GM12872 (cell line): ENCODE results near the gene RPL13.

Experiments
- TF ChIP-seq, protein P1 (sequence below): IDR thresholded peaks from 3 replicates; pipeline ENCODE4 v1.5.1; 2011; ENCODE audit warnings: low read depth, mild to moderate bottlenecking, low read length, moderate library complexity; ENCODE audit not compliant: insufficient read depth

RPL13 gene

DNA sequence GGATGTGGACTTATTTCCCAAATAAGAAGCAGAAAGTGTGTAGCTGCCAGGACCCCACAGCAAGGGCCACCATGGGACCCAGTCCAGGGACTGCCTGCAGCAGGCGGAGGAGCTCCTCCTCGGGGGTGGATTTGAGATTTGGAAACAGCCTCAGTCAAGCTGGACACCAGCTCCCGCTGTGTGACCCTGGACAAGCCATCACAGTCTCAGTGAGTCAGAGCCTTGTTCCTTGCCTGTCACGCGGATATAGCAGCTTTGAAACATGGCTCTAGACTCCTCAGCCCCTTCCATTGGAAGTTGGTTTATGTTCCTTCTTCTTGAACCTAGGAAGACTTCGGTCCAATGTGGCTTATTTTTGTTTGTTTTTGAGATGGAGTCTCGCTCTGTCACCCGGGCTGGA lies 40.5 kb downstream of the RPL13 start:
- TF ChIP-seq, protein P1, sequence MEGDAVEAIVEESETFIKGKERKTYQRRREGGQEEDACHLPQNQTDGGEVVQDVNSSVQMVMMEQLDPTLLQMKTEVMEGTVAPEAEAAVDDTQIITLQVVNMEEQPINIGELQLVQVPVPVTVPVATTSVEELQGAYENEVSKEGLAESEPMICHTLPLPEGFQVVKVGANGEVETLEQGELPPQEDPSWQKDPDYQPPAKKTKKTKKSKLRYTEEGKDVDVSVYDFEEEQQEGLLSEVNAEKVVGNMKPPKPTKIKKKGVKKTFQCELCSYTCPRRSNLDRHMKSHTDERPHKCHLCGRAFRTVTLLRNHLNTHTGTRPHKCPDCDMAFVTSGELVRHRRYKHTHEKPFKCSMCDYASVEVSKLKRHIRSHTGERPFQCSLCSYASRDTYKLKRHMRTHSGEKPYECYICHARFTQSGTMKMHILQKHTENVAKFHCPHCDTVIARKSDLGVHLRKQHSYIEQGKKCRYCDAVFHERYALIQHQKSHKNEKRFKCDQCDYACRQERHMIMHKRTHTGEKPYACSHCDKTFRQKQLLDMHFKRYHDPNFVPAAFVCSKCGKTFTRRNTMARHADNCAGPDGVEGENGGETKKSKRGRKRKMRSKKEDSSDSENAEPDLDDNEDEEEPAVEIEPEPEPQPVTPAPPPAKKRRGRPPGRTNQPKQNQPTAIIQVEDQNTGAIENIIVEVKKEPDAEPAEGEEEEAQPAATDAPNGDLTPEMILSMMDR, result no peak

DNA sequence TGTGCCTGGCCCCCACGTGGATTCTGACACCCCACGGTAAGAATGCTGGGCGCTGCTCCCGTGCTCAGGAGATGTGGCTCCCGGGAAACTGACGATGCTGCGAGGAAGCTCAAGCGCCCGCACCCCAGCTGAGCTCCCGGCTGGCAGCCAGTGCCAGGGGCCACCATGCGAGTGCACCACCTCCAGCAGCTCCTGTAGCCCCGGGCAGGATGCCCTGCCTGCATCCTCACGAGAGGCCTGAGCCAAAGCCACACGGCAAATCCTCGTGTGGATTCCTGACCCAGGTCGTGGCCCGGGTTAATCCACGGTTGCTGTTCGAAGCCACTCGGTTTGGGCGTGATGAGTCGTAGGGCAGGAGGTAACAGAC lies 41.4 kb downstream of the RPL13 start:
- TF ChIP-seq, protein P1, result no peak

DNA sequence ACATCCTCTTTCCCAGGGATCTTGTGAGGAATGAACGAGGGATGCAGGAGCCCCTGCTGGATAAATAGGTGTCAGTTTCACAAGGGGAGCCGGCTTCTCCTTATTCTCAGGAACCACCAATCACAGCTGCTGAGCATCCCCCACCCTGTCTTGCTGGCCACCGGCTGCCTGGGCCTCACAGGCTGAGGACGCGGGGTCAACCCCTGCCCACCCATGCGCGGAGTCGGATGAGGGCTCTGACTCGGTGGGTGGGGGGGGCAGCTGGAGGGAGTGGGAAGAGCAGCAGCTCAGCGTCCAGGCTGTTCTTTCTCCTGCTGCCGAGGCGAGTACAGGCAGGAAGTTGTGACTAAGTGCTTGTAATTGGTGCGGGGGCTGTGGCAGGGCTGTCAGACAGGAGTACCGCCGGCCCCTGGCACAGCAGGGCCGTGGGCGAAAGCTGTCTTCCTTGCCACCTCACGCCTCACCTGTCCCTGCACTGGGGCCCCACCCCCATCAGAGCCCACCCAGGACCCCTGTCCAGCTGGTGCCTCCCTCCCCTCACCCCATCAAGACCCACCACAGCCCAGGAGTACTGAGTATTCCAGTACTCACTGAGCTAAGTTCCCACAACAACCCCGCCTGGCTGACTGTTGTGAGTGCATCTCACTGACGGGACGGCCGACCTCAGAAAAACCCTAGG lies 41.9 kb downstream of the RPL13 start:
- TF ChIP-seq, protein P1, result no peak

DNA sequence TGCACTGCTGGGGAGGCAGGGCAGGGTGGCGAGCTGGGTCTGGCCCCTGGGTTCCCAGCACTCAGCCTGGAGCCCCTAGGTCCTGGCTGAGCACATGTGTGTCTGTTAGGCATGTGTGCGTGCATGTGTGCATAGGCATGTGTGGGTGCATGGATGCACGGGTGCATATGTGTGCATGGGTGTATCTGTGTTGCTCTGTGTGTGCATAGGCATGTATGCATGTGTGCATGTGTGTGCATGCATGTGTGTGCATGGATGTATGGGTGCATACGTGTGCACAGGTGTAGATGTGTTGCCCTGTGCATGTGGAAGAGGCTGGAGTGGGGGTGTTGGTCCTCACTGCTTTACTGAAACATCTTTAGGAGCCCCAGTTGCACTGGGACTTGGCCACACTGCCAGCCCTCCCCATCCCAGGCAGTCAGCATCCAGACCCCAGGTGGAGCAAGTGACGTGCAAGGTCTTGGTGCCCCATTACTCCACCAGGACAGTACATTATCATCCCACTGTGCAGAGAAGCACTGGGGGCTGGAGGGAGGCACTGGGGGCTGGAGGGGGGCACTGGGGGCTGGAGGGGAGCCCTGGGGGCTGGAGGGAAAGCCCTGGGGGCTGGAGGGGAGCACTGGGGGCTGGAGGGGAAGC lies 42.6 kb downstream of the RPL13 start:
- TF ChIP-seq, protein P1, result no peak

DNA sequence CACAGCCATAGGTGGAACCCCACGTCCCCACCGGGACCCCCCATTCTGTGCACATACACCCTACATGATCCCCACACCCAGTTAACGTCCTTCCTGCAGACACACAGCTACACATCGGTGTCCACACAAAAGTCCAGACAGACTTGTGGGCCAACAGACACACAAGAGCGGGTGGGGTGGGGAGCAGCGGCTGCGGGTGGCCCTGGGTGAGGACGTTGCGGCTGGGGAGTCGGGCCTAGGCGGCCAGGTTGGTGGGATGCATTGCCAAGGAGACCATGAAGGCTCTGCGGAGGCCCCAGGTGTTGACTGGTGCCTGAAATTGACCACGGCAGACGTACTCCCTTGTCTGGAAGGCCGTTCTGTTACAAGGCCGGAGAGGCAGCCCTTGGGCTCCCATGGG lies 44.3 kb downstream of the RPL13 start:
- TF ChIP-seq, protein P1, result no peak

DNA sequence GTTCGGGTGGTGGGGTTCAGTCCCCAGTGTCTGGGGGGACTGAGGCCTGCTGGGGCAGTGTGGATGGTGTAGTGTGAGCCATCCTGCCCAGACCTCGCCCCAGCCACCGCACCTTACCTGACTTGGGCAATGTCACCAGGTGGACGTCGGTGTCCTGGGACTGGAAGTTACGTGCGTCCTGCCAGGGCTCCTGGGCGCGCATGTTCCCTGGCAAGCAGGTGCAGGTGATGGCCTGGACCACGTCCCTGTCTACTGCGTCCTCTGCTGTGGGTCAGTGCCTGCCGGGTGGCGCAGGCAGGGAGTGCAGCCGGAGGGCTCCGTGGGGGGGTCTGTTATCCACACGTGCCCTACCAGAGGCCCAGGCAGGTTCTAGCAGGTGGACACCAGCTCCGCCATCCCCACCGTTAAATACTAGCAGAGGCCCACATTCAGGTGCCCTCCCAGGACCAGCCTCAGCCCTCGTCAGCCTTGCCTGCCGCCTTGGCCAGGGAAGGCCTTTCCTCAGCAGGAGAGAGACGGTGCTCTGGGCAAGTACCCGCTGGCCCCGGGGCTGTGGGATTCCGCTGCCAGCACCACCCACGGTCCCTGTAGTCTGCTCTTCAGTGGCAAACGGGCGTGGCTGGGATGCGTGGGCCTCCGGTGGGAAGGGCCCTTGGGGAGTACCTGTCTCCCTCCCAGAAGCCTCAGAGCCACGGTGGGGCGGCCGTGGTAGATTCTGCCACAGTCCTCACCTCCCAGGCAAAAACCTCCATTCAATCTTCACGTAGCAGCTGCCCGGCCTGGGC lies 44.9 kb downstream of the RPL13 start:
- TF ChIP-seq, protein P1, result no peak

DNA sequence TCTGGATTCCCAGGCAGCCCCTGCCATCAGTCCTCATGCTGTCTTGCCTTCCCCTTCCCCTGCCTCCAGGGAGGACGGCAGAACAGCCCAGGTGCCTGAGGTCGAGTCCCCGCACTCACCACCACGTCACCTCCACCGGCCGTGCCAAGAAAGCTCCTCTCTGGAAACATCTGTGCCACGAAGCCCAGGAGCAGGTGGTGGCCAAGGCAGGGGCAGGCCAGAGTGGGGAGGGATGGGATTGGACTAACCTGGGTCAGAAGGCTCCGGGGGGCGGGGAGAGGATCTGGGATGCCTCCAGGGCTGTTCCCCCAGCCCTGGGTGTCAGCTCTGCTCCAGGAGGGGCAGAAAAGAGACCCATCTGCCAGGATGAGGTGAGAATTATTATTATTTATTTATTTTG lies 45.5 kb downstream of the RPL13 start:
- TF ChIP-seq, protein P1, result no peak
